HepG2 (cell line): Measurements from ENCODE around the gene GAS2L2. TPM values are rescaled to one million over a fixed set of nuclear protein-coding genes. Genes with fewer than 3 reads are reported as not detected.

Experiments used
- CHD4 ChIP-seq: fragments of 200-600 bp; sonication (generic); IDR thresholded peaks from 2 replicates; pipeline ENCODE4 v1.7.0; 2017; ENCODE audit warnings: mild to moderate bottlenecking, low read length, borderline replicate concordance
- FOSL1 ChIP-seq: sonication (generic); formaldehyde crosslinking; IDR thresholded peaks from 2 replicates; pipeline ENCODE4 v1.9.0; 2021; ENCODE audit warnings: missing genetic modification reagents, borderline replicate concordance
- GATAD2A ChIP-seq: IDR thresholded peaks from 2 replicates; pipeline ENCODE4 v1.6.1; 2016
- HES4 ChIP-seq: sonication (generic); formaldehyde crosslinking; IDR thresholded peaks from 2 replicates; pipeline ENCODE4 v1.9.0; 2021; ENCODE audit warnings: mild to moderate bottlenecking, missing genetic modification reagents, borderline replicate concordance
- HNRNPK ChIP-seq: fragments of 200-400 bp; formaldehyde crosslinking; IDR thresholded peaks from 2 replicates; pipeline ENCODE4 v1.6.1; 2018; ENCODE audit warnings: low read length, low read depth, moderate library complexity, mild to moderate bottlenecking; ENCODE audit not compliant: poor library complexity, severe bottlenecking
- MAX ChIP-seq: IDR thresholded peaks from 2 replicates; pipeline ENCODE4 v1.6.1; 2012; ENCODE audit warnings: inconsistent platforms
- NFRKB ChIP-seq: fragments of 450-650 bp; IDR thresholded peaks from 2 replicates; pipeline ENCODE4 v1.6.1; 2017
- RCOR2 ChIP-seq: IDR thresholded peaks from 2 replicates; pipeline ENCODE4 v1.6.1; 2016; ENCODE audit warnings: missing biosample characterization, missing genetic modification reagents
- RXRA ChIP-seq: sonication (generic); formaldehyde crosslinking; IDR thresholded peaks from 2 replicates; pipeline ENCODE4 v1.5.1; 2020; ENCODE audit warnings: missing genetic modification reagents
- TBX2 ChIP-seq: sonication (generic); formaldehyde crosslinking; IDR thresholded peaks from 2 replicates; pipeline ENCODE4 v1.5.0; 2020; ENCODE audit warnings: missing genetic modification reagents, mild to moderate bottlenecking, borderline replicate concordance
- TFDP2 ChIP-seq: sonication (generic); formaldehyde crosslinking; IDR thresholded peaks from 2 replicates; pipeline ENCODE4 v1.4.0; 2020; ENCODE audit warnings: missing genetic modification reagents
- ZFX ChIP-seq: sonication (generic); formaldehyde crosslinking; IDR thresholded peaks from 2 replicates; pipeline ENCODE4 v1.4.0; 2020; ENCODE audit warnings: mild to moderate bottlenecking, low read depth, missing genetic modification reagents, moderate library complexity
- ZNF205 ChIP-seq: IDR thresholded peaks from 2 replicates; pipeline ENCODE4 v1.6.1; 2018; ENCODE audit warnings: missing biosample characterization, missing genetic modification reagents
- ZNF296 ChIP-seq: sonication (generic); formaldehyde crosslinking; conservative IDR thresholded peaks from 2 replicates; pipeline ENCODE4 v1.5.0; 2020; ENCODE audit warnings: mild to moderate bottlenecking, missing genetic modification reagents
- ZNF512B ChIP-seq: sonication (generic); formaldehyde crosslinking; IDR thresholded peaks from 2 replicates; pipeline ENCODE4 v1.5.1; 2020; ENCODE audit warnings: missing genetic modification reagents, mild to moderate bottlenecking, borderline replicate concordance
- ZNF576 ChIP-seq: sonication (generic); formaldehyde crosslinking; IDR thresholded peaks from 2 replicates; pipeline ENCODE4 v1.4.0; 2020; ENCODE audit warnings: mild to moderate bottlenecking, missing genetic modification reagents
- ZNF660 ChIP-seq: sonication (generic); formaldehyde crosslinking; IDR thresholded peaks from 2 replicates; pipeline ENCODE4 v1.5.1; 2020; ENCODE audit warnings: mild to moderate bottlenecking, low read depth, missing genetic modification reagents, borderline replicate concordance
- ZNF691 ChIP-seq: sonication (generic); formaldehyde crosslinking; IDR thresholded peaks from 2 replicates; pipeline ENCODE4 v1.4.0; 2020; ENCODE audit warnings: missing genetic modification reagents, low read depth, mild to moderate bottlenecking, borderline replicate concordance
- ZNF710 ChIP-seq: sonication (generic); formaldehyde crosslinking; IDR thresholded peaks from 2 replicates; pipeline ENCODE4 v1.5.0; 2020; ENCODE audit warnings: mild to moderate bottlenecking, missing genetic modification reagents, borderline replicate concordance
- ZNF784 ChIP-seq: sonication (generic); formaldehyde crosslinking; IDR thresholded peaks from 2 replicates; pipeline ENCODE4 v1.5.1; 2020; ENCODE audit warnings: missing genetic modification reagents, mild to moderate bottlenecking, borderline replicate concordance
- polyA plus RNA-seq, 8 experiments: library from polyadenylated mRNA; depleted of rRNA in 3 of 8; stranded (reverse) in 7 of 8; unstranded in 1 of 8; fragments of >200 nt; fragmentation: Illumina TruSeq in 4 of 8; extraction: Trizol in 4 of 8; gene quantifications; 2 replicates each; pipeline versions ENCODE4 v1.2.1 to v1.2.3, GENCODE V29; 2011 to 2016; ENCODE audit warnings: low read depth in 4 of 8, missing spikeins in 1 of 8, mixed read lengths in 1 of 8; ENCODE audit not compliant: insufficient read depth in 1 of 8
- total RNA-seq, 5 experiments: library from RNA; depleted of rRNA; stranded (reverse); fragments of >200 nt; fragmentation: Illumina TruSeq; extraction: Trizol; gene quantifications; 2 replicates each; pipeline ENCODE4 v1.2.3, GENCODE V29; 2016; ENCODE audit warnings: low read depth in 1 of 5

The GAS2L2 gene
- total and polyA plus RNA-seq, 2 of the 13 experiments (the other 11 are each of a cell fraction or from before 2014, with no cell fraction given), result not detected

- TF ChIP-seq TFDP2 (CRISPR knock-in tag), result peak; percentile 10; the same call in 1 of the 2 replicates
- TF ChIP-seq CHD4, result no peak
- TF ChIP-seq ZNF576 (CRISPR knock-in tag), result no peak
- no peak for TF ChIP-seq NFRKB
- TF ChIP-seq HES4 (CRISPR knock-in tag), result no peak
- TF ChIP-seq ZNF296 (CRISPR knock-in tag), result no peak
- 0 out of 2 replicates have a peak, but pooled peaks have one; percentile 8 for TF ChIP-seq MAX
- no peak for TF ChIP-seq FOSL1 (CRISPR knock-in tag)
- no peak for TF ChIP-seq ZNF660 (CRISPR knock-in tag)
- TF ChIP-seq HNRNPK, result no peak
- no peak for TF ChIP-seq ZNF784 (CRISPR knock-in tag)
- TF ChIP-seq RXRA (CRISPR knock-in tag), result no peak
- peak; percentile 68 for TF ChIP-seq ZFX
- no peak for TF ChIP-seq ZNF512B (CRISPR knock-in tag)
- no peak for TF ChIP-seq ZNF710
- 0 out of 2 replicates have a peak, but pooled peaks have one; percentile 4 for TF ChIP-seq ZNF691 (CRISPR knock-in tag)
- no peak for TF ChIP-seq GATAD2A (CRISPR knock-in tag)
- 0 out of 2 replicates have a peak, but pooled peaks have one; percentile 16 for TF ChIP-seq ZNF205
- TF ChIP-seq TBX2, result no peak
- no peak for TF ChIP-seq RCOR2 (CRISPR knock-in tag)
These were observed 20.9 kb downstream of the GAS2L2 start (continued) for GRCh38 chr17:35731917-35732805.
